NT2/D1 (cell line): Measurements from ENCODE around the gene NKAPL.

Source experiments
- SUZ12 ChIP-seq: IDR thresholded peaks from 2 replicates; pipeline ENCODE4 v1.6.1; 2011; ENCODE audit not compliant: insufficient read length, insufficient read depth; ENCODE audit errors: extremely low read depth
- YY1 ChIP-seq: IDR thresholded peaks from 2 replicates; pipeline ENCODE4 v1.6.1; 2011; ENCODE audit not compliant: insufficient read length, insufficient read depth

GRCh38 chr6:28235912-28236452 lies 23.1 kb upstream of the NKAPL start:
- no peak for TF ChIP-seq SUZ12
- no peak for TF ChIP-seq YY1
